ENCODE results near the gene RNF144B. TPM values are rescaled to one million over a fixed set of nuclear protein-coding genes. Genes with fewer than 3 reads are reported as not detected.

The RNF144B gene
- total RNA-seq, 4 donors from 2014 or later, result 5.6 to 18.4 (median 15.2) TPM

GRCh38 chr6:18413381-18413780 is 26.2 kb downstream of the RNF144B start:
- WGBS, 2 donors (ENCODE audit: low coverage in 1 of 2), result 86 to 98% methylated on average over 4 of the region's 4 CpGs
- TF ChIP-seq EP300 (IDR thresholded peaks at IDR 0.05) (no peak), POLR2A (IDR thresholded peaks at IDR 0.05) (no peak), POLR2AphosphoS5 (IDR thresholded peaks at IDR 0.05) (no peak)
- TF ChIP-seq, protein P1, sequence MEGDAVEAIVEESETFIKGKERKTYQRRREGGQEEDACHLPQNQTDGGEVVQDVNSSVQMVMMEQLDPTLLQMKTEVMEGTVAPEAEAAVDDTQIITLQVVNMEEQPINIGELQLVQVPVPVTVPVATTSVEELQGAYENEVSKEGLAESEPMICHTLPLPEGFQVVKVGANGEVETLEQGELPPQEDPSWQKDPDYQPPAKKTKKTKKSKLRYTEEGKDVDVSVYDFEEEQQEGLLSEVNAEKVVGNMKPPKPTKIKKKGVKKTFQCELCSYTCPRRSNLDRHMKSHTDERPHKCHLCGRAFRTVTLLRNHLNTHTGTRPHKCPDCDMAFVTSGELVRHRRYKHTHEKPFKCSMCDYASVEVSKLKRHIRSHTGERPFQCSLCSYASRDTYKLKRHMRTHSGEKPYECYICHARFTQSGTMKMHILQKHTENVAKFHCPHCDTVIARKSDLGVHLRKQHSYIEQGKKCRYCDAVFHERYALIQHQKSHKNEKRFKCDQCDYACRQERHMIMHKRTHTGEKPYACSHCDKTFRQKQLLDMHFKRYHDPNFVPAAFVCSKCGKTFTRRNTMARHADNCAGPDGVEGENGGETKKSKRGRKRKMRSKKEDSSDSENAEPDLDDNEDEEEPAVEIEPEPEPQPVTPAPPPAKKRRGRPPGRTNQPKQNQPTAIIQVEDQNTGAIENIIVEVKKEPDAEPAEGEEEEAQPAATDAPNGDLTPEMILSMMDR (IDR thresholded peaks at IDR 0.05), result no peak
- no peaks in the 10 kb centered on the region for H3K36me3 ChIP-seq

DNA sequence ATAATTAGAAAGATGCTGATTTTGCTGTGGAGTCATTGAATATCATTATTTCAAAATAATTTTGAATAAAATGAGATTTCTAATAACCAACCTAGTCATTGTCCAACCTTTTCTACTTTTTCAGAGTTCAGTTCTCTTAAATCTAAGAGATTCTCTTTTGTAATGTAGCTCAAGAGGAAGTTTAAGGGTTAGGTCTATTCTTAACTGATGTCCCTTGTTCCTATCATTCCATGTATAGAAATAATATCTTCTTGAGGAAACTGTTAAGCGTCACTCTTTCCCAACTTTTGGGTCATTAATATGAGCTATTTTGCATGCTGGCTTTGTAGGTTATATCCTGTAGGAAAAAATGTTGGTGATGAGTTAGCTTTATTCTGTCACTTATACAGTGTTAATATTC is 27.0 kb downstream of the RNF144B start:
- TF ChIP-seq POLR2AphosphoS5 (IDR thresholded peaks at IDR 0.05) (no peak), EP300 (IDR thresholded peaks at IDR 0.05) (no peak), POLR2A (IDR thresholded peaks at IDR 0.05) (no peak)
- TF ChIP-seq, protein P1 (IDR thresholded peaks at IDR 0.05), result no peak
- Histone ChIP-seq H3K4me1 (peaks cover 0 to 22% (median 8%) of the 10 kb centered on the region in 3 donors), H3K27me3 (no peaks in the 10 kb centered on the region), H3K9me3 (no peaks in the 10 kb centered on the region), H3K4me3 (no peak overlapping the region), H3K27ac (no peak overlapping the region), H3K36me3 (no peaks in the 10 kb centered on the region)
- ATAC-seq, result no peak
- WGBS, 2 donors (ENCODE audit: low coverage in 1 of 2), result 76 to 83% methylated on average over 1 of the region's 1 CpG

More at GRCh38 chr6:18413381-18413780, 26.2 kb downstream of the RNF144B start:
- peaks cover 0 to 22% (median 8%) of the 10 kb centered on the region in 3 donors for H3K4me1 ChIP-seq
- H3K27me3 ChIP-seq, result no peaks in the 10 kb centered on the region
- no peak overlapping the region for H3K4me3 ChIP-seq
- no peak overlapping the region for H3K27ac ChIP-seq
- H3K9me3 ChIP-seq, result no peaks in the 10 kb centered on the region
- ATAC-seq, result no peak

- no peaks in the 10 kb centered on the region for H3K27me3 ChIP-seq
- TF ChIP-seq, protein P1 (IDR thresholded peaks at IDR 0.05), result no peak
- TF ChIP-seq POLR2A (IDR thresholded peaks at IDR 0.05) (no peak), POLR2AphosphoS5 (IDR thresholded peaks at IDR 0.05) (no peak), EP300 (IDR thresholded peaks at IDR 0.05) (no peak)
- WGBS, 2 donors (ENCODE audit: low coverage in 1 of 2), result 55 to 79% methylated on average over 4 to 11 of the region's 11 CpGs
- no peak overlapping the region for H3K4me3 ChIP-seq
- no peaks in the 10 kb centered on the region for H3K36me3 ChIP-seq
- no peaks in the 10 kb centered on the region for H3K9me3 ChIP-seq
- H3K27ac ChIP-seq, result peak overlapping the region; percentile 57 to 86 (median 78)
- no peak for ATAC-seq
- peaks cover 0 to 22% (median 8%) of the 10 kb centered on the region in 3 donors for H3K4me1 ChIP-seq
Observed at GRCh38 chr6:18415207-18415606, 28.1 kb downstream of the RNF144B start.

DNA sequence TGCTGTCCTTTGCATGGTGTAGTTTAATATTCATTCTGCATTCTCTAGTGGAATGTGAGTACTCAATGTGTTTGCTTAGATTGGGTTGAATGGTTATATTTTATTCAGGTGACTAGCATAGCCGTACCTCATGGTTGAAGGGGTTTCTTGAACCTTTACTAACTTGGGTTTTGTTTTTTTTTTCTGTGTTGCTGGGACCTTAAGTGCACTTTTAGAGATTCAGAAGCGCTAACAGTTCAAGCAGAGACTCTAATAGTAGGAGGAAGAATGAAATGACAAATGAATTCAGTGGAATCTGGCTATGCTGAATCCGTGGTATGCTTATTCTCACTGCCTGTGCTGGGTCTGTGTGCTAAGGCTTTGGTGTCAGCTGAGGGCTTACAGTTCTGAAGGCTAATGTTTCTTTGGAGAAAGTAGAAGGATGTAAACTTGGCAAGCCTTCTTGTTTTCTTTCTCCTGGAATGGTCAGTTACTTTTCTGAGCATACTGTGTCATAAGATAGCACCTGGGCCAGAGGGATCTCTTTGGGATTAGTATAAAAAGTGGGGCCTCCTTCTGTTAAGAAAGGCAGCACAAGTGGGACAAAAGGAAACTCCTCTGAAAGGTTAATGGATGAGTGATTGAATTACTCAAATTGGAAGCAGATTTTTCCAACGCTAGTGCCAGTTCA is 28.7 kb downstream of the RNF144B start:
- Histone ChIP-seq H3K36me3 (no peaks in the 10 kb centered on the region), H3K9me3 (no peaks in the 10 kb centered on the region), H3K4me1 (peaks cover 0 to 22% (median 8%) of the 10 kb centered on the region in 3 donors), H3K27me3 (no peaks in the 10 kb centered on the region), H3K27ac (peak overlapping the region; percentile 57 to 86 (median 78)), H3K4me3 (no peak overlapping the region)
- TF ChIP-seq EP300 (IDR thresholded peaks at IDR 0.05) (no peak), POLR2A (IDR thresholded peaks at IDR 0.05) (no peak), POLR2AphosphoS5 (IDR thresholded peaks at IDR 0.05) (peak; percentile 79)
- TF ChIP-seq, protein P1 (IDR thresholded peaks at IDR 0.05), result peak in 1 of 4 experiments; percentile 4
- WGBS, 2 donors (ENCODE audit: low coverage in 1 of 2), result 14 to 28% methylated on average over 3 to 4 of the region's 4 CpGs
- peak; percentile 92 for ATAC-seq

DNA sequence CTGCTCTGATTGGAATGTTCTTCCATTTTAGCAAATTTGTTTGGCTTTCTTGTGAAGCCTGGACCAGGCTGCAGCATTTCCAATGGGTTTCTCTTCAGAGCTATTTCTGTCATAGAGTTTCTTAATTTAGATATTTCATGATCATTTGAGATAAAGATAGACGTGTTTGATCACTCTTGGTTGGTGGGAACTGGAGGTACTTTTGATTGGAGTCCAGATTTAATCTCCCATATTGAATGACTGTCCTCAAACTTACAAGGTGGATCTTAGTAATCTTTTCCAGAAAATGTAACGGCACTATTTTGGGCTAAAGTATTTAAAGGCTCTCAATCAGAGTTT is 29.2 kb downstream of the RNF144B start:
- H3K9me3 ChIP-seq, result no peaks in the 10 kb centered on the region
- WGBS, 2 donors (ENCODE audit: low coverage in 1 of 2), result 10 to 24% methylated on average over 2 of the region's 2 CpGs
- no peak for ATAC-seq
- H3K4me1 ChIP-seq, result peaks cover 0 to 22% (median 8%) of the 10 kb centered on the region in 3 donors
- peak overlapping the region; percentile 57 to 86 (median 78) for H3K27ac ChIP-seq
- no peak overlapping the region for H3K4me3 ChIP-seq
- H3K36me3 ChIP-seq, result no peaks in the 10 kb centered on the region
- no peak for TF ChIP-seq POLR2A (IDR thresholded peaks at IDR 0.05)
- TF ChIP-seq, protein P1 (IDR thresholded peaks at IDR 0.05), result no peak
- no peak for TF ChIP-seq EP300 (IDR thresholded peaks at IDR 0.05)
- no peak for TF ChIP-seq POLR2AphosphoS5 (IDR thresholded peaks at IDR 0.05)
- no peaks in the 10 kb centered on the region for H3K27me3 ChIP-seq

Measured in gastroesophageal sphincter (tissue), 4 donors.